ENCODE results near the gene MARCHF4.

GRCh38 chr2:216343221-216343980, 28.9 kb downstream of the MARCHF4 start:
- TF ChIP-seq CTCF (IDR thresholded peaks at IDR 0.05), result no peak
- no peak for TF ChIP-seq POLR2A (IDR thresholded peaks at IDR 0.05)

Measured in thyroid gland (tissue), 4 donors.